CD14-positive monocyte (primary cell): Measurements from ENCODE around the gene MAST4. TPM values are rescaled to one million over a fixed set of nuclear protein-coding genes. Genes with fewer than 3 reads are reported as not detected.

Experiments
- DNase-seq, 3 donors: peaks; one replicate each; pipeline ENCODE4 v3.0.0-alpha.2; 2011 to 2022
- H2AFZ ChIP-seq: 2 replicates; pipeline ENCODE4 v1.6.0; 2012; ENCODE audit warnings: mild to moderate bottlenecking, low read depth, low read length, inconsistent platforms; ENCODE audit not compliant: insufficient read depth, poor library complexity, severe bottlenecking
- H3K27ac ChIP-seq, 2 donors: 1 replicate in 1 of 2; 2 replicates in 1 of 2; pipeline ENCODE4 v1.5.1; 2012 to 2013; ENCODE audit warnings: low read length in 2 of 2, control low read depth in 1 of 2, inconsistent platforms in 1 of 2, low read depth in 1 of 2, mild to moderate bottlenecking in 1 of 2
- H3K27me3 ChIP-seq, 2 donors: one replicate each; pipeline versions ENCODE4 v1.6.0 to v1.6.1; 2011 to 2013; ENCODE audit warnings: low read length in 2 of 2; ENCODE audit not compliant: control insufficient read depth in 2 of 2, insufficient read depth in 2 of 2
- H3K36me3 ChIP-seq, 2 donors: replicated peaks in 1 of 2; 1 replicate in 1 of 2; 2 replicates in 1 of 2; pipeline versions ENCODE4 v1.5.1 to v1.6.1; 2012 to 2013; ENCODE audit warnings: low read length in 2 of 2, control low read depth in 1 of 2, inconsistent platforms in 1 of 2, mild to moderate bottlenecking in 1 of 2; ENCODE audit not compliant: insufficient read depth in 2 of 2, control insufficient read depth in 1 of 2
- H3K4me1 ChIP-seq, 2 donors: 1 replicate in 1 of 2; 2 replicates in 1 of 2; pipeline versions ENCODE4 v1.5.1 to v1.6.1; 2012 to 2013; ENCODE audit warnings: low read length in 2 of 2, control low read depth in 1 of 2, inconsistent platforms in 1 of 2, mild to moderate bottlenecking in 1 of 2, moderate library complexity in 1 of 2; ENCODE audit not compliant: insufficient read depth in 2 of 2, control insufficient read depth in 1 of 2
- H3K4me2 ChIP-seq: replicated peaks from 2 replicates; pipeline ENCODE3; 2012; ENCODE audit warnings: low read length, moderate library complexity, mild to moderate bottlenecking; ENCODE audit not compliant: poor library complexity, severe bottlenecking; ENCODE audit errors: extremely low read depth
- H3K4me3 ChIP-seq, 3 experiments: fragments of 200-600 bp in 1 of 3; sonication (generic) in 1 of 3; replicated peaks in 1 of 3; 1 replicate in 2 of 3; 2 replicates in 1 of 3; pipeline ENCODE4 v1.5.1; 2011 to 2013; ENCODE audit warnings: low read length in 3 of 3, mild to moderate bottlenecking in 3 of 3, control low read depth in 2 of 3, low read depth in 2 of 3, inconsistent platforms in 1 of 3, moderate library complexity in 1 of 3
- H3K79me2 ChIP-seq: 2 replicates; pipeline ENCODE4 v1.6.0; 2012; ENCODE audit warnings: mild to moderate bottlenecking, control low read depth, inconsistent platforms, low read length, moderate library complexity; ENCODE audit not compliant: insufficient read depth
- H3K9ac ChIP-seq: 2 replicates; pipeline ENCODE4 v1.6.0; 2017; ENCODE audit warnings: low read length, mild to moderate bottlenecking; ENCODE audit not compliant: insufficient read depth, poor library complexity, severe bottlenecking
- H3K9me3 ChIP-seq, 2 donors: replicated peaks in 1 of 2; 1 replicate in 1 of 2; 2 replicates in 1 of 2; pipeline versions ENCODE4 v1.5.1 to v1.6.1; 2012 to 2013; ENCODE audit warnings: low read length in 2 of 2, control low read depth in 1 of 2; ENCODE audit not compliant: control insufficient read depth in 1 of 2, insufficient read depth in 1 of 2
- H4K20me1 ChIP-seq: 2 replicates; pipeline ENCODE4 v1.6.0; 2012; ENCODE audit warnings: mild to moderate bottlenecking, low read length, control low read depth, moderate library complexity; ENCODE audit not compliant: insufficient read depth
- H3K27ac Mint-ChIP-seq, 7 donors: one replicate each; pipeline ENCODE4 v1.8.0; 2020; ENCODE audit warnings: mild to moderate bottlenecking in 7 of 7, mixed read lengths in 7 of 7, moderate library complexity in 6 of 7, inconsistent platforms in 2 of 7
- H3K27me3 Mint-ChIP-seq, 3 donors: one replicate each; pipeline ENCODE4 v1.8.0; 2021 to 2022; ENCODE audit warnings: low read depth in 3 of 3, mild to moderate bottlenecking in 3 of 3, mixed read lengths in 3 of 3, moderate library complexity in 3 of 3, inconsistent platforms in 1 of 3
- H3K36me3 Mint-ChIP-seq, 2 donors: one replicate each; pipeline ENCODE4 v1.8.0; 2020; ENCODE audit warnings: mixed read lengths in 2 of 2, inconsistent platforms in 1 of 2, mild to moderate bottlenecking in 1 of 2
- H3K4me1 Mint-ChIP-seq: one replicate; pipeline ENCODE4 v1.8.0; 2020; ENCODE audit warnings: mild to moderate bottlenecking, mixed read lengths
- H3K4me3 Mint-ChIP-seq, 2 donors: one replicate each; pipeline ENCODE4 v1.8.0; 2020; ENCODE audit warnings: mild to moderate bottlenecking in 2 of 2, mixed read lengths in 2 of 2, moderate library complexity in 1 of 2
- H3K9me3 Mint-ChIP-seq, 7 donors: one replicate each; pipeline ENCODE4 v1.8.0; 2020 to 2022; ENCODE audit warnings: mixed read lengths in 7 of 7, mild to moderate bottlenecking in 6 of 7, moderate library complexity in 6 of 7, inconsistent platforms in 2 of 7
- WGBS: methylation state at CpG from one replicate; pipeline ENCODE4 v1.1.5; 2013; ENCODE audit warnings: missing lambda C conversion rate; ENCODE audit not compliant: insufficient coverage; 5-methylcytosine and 5-hydroxymethylcytosine counted together
- intact Hi-C, 2 donors: fragments of 100-400 bp; cut with micrococcal nuclease; formaldehyde crosslinking; loops; one replicate each; pipeline versions ENCODE4 v1.15.0 to v1.15.1; 2023
- polyA plus RNA-seq, 3 donors: library from polyadenylated mRNA; depleted of rRNA in 1 of 3; unstranded in 2 of 3; stranded (reverse) in 1 of 3; fragments of 300-500 nt in 2 of 3; fragments of >200 nt in 1 of 3; fragmentation: Illumina TruSeq in 2 of 3; gene quantifications; 1 replicate in 2 of 3; 2 replicates in 1 of 3; pipeline ENCODE4 v1.2.3, GENCODE V29; 2012 to 2021
- TF ChIP-seq, protein P1 (sequence below): fragments of 200-600 bp; IDR thresholded peaks from one replicate; pipeline ENCODE4 v1.8.0; 2022; ENCODE audit warnings: antibody characterized with exemption, mild to moderate bottlenecking

MAST4 gene
- polyA plus RNA-seq, 3 donors = 0.03 to 0.24 TPM; not detected in 1

DNA sequence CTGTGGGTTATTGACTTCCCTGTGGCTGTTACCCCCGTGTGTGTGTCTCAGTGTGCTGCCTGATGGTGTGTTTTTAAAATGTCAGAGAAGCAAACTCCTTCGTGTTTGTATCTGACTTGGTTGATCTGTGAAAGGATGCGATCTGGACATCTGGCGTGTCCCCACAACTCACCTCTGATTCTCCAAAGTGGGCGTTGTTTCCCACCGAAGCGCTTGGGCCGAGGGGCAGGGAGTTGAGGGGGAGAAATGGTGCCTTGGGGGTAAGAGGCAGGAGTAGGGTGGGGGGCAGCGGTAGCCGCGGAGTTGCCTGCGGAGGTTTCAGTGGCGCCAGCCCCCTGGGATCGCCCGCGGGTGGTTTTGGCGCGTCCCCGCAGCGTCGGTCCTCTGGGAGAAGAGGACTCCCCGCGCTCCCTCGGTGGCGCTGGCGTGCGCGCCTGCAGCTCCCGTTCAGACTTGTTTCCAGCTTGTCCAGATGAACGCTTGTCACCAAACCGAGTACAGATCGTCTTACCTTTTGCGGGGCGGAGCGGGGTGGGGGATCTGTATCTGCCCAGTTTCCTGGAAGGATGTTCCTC, 1.1 kb downstream of the MAST4 start:
- Mint-ChIP-seq H3K27me3 (peaks cover 52 to 72% (median 55%) of the 10 kb centered on the region in 3 donors), H3K36me3 (peaks cover 0 to 2% of the 10 kb centered on the region in 2 donors), H3K4me3 (peak overlapping the region; percentile 64 to 92), H3K4me1 (peaks cover 16% of the 10 kb centered on the region), H3K9me3 (peaks cover 0 to 19% (median 1%) of the 10 kb centered on the region in 7 donors), H3K27ac (no peak overlapping the region)
- Histone ChIP-seq H3K27me3 (peaks cover 37 to 61% of the 10 kb centered on the region in 2 donors), H3K4me2 (peak overlapping the region; percentile 80), H3K36me3 (no peaks in the 10 kb centered on the region), H3K9ac (no peak overlapping the region), H2AFZ (peak overlapping the region; percentile 74), H3K4me3 (peak overlapping the region in 1 of 3 experiments; percentile 74), H3K9me3 (peaks cover 0 to 5% of the 10 kb centered on the region in 2 donors), H3K27ac (no peak overlapping the region), H3K79me2 (no peaks in the 10 kb centered on the region), H4K20me1 (no peaks in the 10 kb centered on the region), H3K4me1 (peaks cover 13 to 23% of the 10 kb centered on the region in 2 donors)
- intact Hi-C loops = no loop called here
- TF ChIP-seq, protein P1, sequence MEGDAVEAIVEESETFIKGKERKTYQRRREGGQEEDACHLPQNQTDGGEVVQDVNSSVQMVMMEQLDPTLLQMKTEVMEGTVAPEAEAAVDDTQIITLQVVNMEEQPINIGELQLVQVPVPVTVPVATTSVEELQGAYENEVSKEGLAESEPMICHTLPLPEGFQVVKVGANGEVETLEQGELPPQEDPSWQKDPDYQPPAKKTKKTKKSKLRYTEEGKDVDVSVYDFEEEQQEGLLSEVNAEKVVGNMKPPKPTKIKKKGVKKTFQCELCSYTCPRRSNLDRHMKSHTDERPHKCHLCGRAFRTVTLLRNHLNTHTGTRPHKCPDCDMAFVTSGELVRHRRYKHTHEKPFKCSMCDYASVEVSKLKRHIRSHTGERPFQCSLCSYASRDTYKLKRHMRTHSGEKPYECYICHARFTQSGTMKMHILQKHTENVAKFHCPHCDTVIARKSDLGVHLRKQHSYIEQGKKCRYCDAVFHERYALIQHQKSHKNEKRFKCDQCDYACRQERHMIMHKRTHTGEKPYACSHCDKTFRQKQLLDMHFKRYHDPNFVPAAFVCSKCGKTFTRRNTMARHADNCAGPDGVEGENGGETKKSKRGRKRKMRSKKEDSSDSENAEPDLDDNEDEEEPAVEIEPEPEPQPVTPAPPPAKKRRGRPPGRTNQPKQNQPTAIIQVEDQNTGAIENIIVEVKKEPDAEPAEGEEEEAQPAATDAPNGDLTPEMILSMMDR = no peak
- DNase-seq = no peak
- WGBS = 1% methylated on average over 30 of the region's 35 CpGs

DNA sequence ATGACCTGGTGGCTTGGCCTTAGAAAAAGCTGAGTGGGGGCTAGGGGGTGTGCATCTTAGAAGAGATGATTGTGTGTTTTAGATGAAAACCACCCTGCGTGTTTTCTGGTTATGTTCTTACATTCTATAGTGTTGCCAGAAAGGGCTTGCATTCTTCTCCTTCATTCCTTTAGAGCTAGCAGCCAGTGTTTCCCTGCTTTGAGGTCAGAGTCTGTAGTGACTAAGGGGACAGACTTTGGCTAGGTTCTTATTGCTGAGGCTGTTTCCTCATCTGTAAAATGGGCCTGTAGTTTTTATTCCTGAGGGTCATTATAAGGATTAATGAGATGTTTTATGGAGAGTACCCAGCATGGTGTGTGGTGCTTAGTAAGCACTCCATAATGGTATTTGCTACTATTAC, 6.4 kb downstream of the MAST4 start:
- H2AFZ ChIP-seq = no peak overlapping the region
- Mint-ChIP-seq H3K4me3 (no peak overlapping the region), H3K4me1 (peaks cover 3% of the 10 kb centered on the region), H3K36me3 (peaks cover 0 to 1% of the 10 kb centered on the region in 2 donors), H3K27ac (no peak overlapping the region), H3K27me3 (peaks cover 29 to 42% (median 38%) of the 10 kb centered on the region in 3 donors), H3K9me3 (peaks cover 0 to 9% (median 0%) of the 10 kb centered on the region in 7 donors)
- intact Hi-C loops = no loop called here
- H4K20me1 ChIP-seq = no peaks in the 10 kb centered on the region
- no peaks in the 10 kb centered on the region for H3K79me2 ChIP-seq
- H3K4me3 ChIP-seq = no peak overlapping the region
- H3K36me3 ChIP-seq = no peaks in the 10 kb centered on the region
- WGBS = no CpG with 5 or more reads among the region's 1 CpG
- H3K27ac ChIP-seq = no peak overlapping the region
- no peak overlapping the region for H3K4me2 ChIP-seq
- H3K4me1 ChIP-seq = peaks cover under 1 to 2% of the 10 kb centered on the region in 2 donors
- H3K9ac ChIP-seq = no peak overlapping the region
- TF ChIP-seq, protein P1 = no peak
- peaks cover 17 to 26% of the 10 kb centered on the region in 2 donors for H3K27me3 ChIP-seq
- no peak for DNase-seq
- H3K9me3 ChIP-seq = no peaks in the 10 kb centered on the region
